ENCODE data around the gene ARAP2. TPM values are rescaled to one million over a fixed set of nuclear protein-coding genes. Genes with fewer than 3 reads are reported as not detected.

ARAP2 gene
- total RNA-seq, 1 experiment from 2014 or later: 13.6 TPM

GRCh38 chr4:36174570-36174969 lies 69.7 kb downstream of the ARAP2 start:
- Histone ChIP-seq H3K27me3 (ENCODE audit: insufficient read depth, low read length) (no peaks in the 10 kb centered on the region), H3K4me1 (ENCODE audit: control insufficient read depth in 1 of 2, insufficient read depth in 2 of 2, low read length in 2 of 2) (no peaks in the 10 kb centered on the region), H3K27ac (ENCODE audit: low read depth, low read length) (no peak overlapping the region), H3K79me2 (ENCODE audit: insufficient read depth, low read length) (no peaks in the 10 kb centered on the region), H3K9me3 (ENCODE audit: control insufficient read depth in 1 of 2, insufficient read depth in 1 of 2, low read depth in 1 of 2, low read length in 2 of 2) (no peaks in the 10 kb centered on the region), H3K9ac (ENCODE audit: low read length) (no peak overlapping the region), H3K36me3 (ENCODE audit: control insufficient read depth in 1 of 2, insufficient read depth in 2 of 2, low read length in 2 of 2) (no peaks in the 10 kb centered on the region), H3K4me3 (replicated peaks in 1 of 2; ENCODE audit: low read depth in 1 of 2, low read length in 2 of 2) (no peak overlapping the region), H2AFZ (ENCODE audit: low read depth, low read length, poor library complexity, severe bottlenecking) (no peak overlapping the region), H3K4me2 (ENCODE audit: low read length) (no peak overlapping the region), H4K20me1 (ENCODE audit: insufficient read depth) (no peaks in the 10 kb centered on the region), H3K9me2 (ENCODE audit: insufficient read depth) (no peaks in the 10 kb centered on the region)
- ATAC-seq (no peak), DNase-seq (ENCODE audit: low read depth, low spot score) (no peak)
- TF ChIP-seq REST (IDR thresholded peaks at IDR 0.05; ENCODE audit: low read depth) (no peak), ZFX (IDR thresholded peaks at IDR 0.05) (no peak), ZBTB33 (IDR thresholded peaks at IDR 0.05; ENCODE audit: extremely low read depth, insufficient replicate concordance, low read length) (no peak), POLR2A (IDR thresholded peaks at IDR 0.05; ENCODE audit: borderline replicate concordance, extremely low read depth, insufficient read depth, insufficient read length) (no peak), ATF3 (IDR thresholded peaks at IDR 0.05) (no peak), EZH2 (IDR thresholded peaks at IDR 0.05) (no peak), CTCF (IDR thresholded peaks at IDR 0.05 in 2 of 3, conservative IDR thresholded peaks at IDR 0.05 in 1 of 3; ENCODE audit: borderline replicate concordance in 1 of 3, insufficient read depth in 1 of 3, low read depth in 2 of 3, low read length in 2 of 3) (no peak), SIN3A (IDR thresholded peaks at IDR 0.05; ENCODE audit: low read depth) (no peak), ELF1 (IDR thresholded peaks at IDR 0.05; ENCODE audit: borderline replicate concordance, low read depth) (no peak)
- intact Hi-C loops (cut with micrococcal nuclease): no loop called here
- no TSS peak for BruUV-seq (replicated peaks)
- ChIA-PET POLR2A (no interaction called here), RAD21 (ENCODE audit: low non-redundant PET in 1 of 2, low total read pairs in 2 of 2, uncharacterized antibody in 2 of 2, unreplicated experiment in 2 of 2) (no interaction called here), CTCF (no interaction called here)

Measured in HCT116 (cell line).